HepG2 (cell line): ENCODE results near the gene CAND2. TPM values are rescaled to one million over a fixed set of nuclear protein-coding genes. Genes with fewer than 3 reads are reported as not detected.

Source experiments
- HDAC2 ChIP-seq: sonication (generic); formaldehyde crosslinking; IDR thresholded peaks from 2 replicates; pipeline ENCODE4 v1.4.0; 2020; ENCODE audit warnings: missing genetic modification reagents
- HINFP ChIP-seq: sonication (generic); formaldehyde crosslinking; IDR thresholded peaks from 2 replicates; pipeline ENCODE4 v1.4.0; 2020; ENCODE audit warnings: low read depth, mild to moderate bottlenecking, missing genetic modification reagents
- NR2C2 ChIP-seq: sonication (generic); formaldehyde crosslinking; IDR thresholded peaks from 2 replicates; pipeline ENCODE4 v1.4.0; 2020; ENCODE audit warnings: missing genetic modification reagents, mild to moderate bottlenecking, moderate library complexity, borderline replicate concordance
- TBL1XR1 ChIP-seq: fragments of 150-350 bp; IDR thresholded peaks from 2 replicates; pipeline ENCODE4 v1.6.1; 2014; ENCODE audit warnings: borderline replicate concordance, low read length; ENCODE audit not compliant: partially characterized antibody
- ZBTB46 ChIP-seq: sonication (generic); formaldehyde crosslinking; IDR thresholded peaks from 2 replicates; pipeline ENCODE4 v1.4.0; 2020; ENCODE audit warnings: mild to moderate bottlenecking, missing genetic modification reagents, borderline replicate concordance
- ZSCAN5A ChIP-seq: sonication (generic); formaldehyde crosslinking; IDR thresholded peaks from 2 replicates; pipeline ENCODE4 v1.8.0; 2022; ENCODE audit warnings: mild to moderate bottlenecking, missing genetic modification reagents, borderline replicate concordance
- polyA plus RNA-seq, 8 experiments: library from polyadenylated mRNA; depleted of rRNA in 3 of 8; stranded (reverse) in 7 of 8; unstranded in 1 of 8; fragments of >200 nt; fragmentation: Illumina TruSeq in 4 of 8; extraction: Trizol in 4 of 8; gene quantifications; 2 replicates each; pipeline versions ENCODE4 v1.2.1 to v1.2.3, GENCODE V29; 2011 to 2016; ENCODE audit warnings: low read depth in 4 of 8, missing spikeins in 1 of 8, mixed read lengths in 1 of 8; ENCODE audit not compliant: insufficient read depth in 1 of 8
- total RNA-seq, 5 experiments: library from RNA; depleted of rRNA; stranded (reverse); fragments of >200 nt; fragmentation: Illumina TruSeq; extraction: Trizol; gene quantifications; 2 replicates each; pipeline ENCODE4 v1.2.3, GENCODE V29; 2016; ENCODE audit warnings: low read depth in 1 of 5
- TF ChIP-seq, protein P1 (sequence below): sonication (generic); formaldehyde crosslinking; IDR thresholded peaks from 2 replicates; pipeline ENCODE4 v1.4.0; 2020; ENCODE audit warnings: missing genetic modification reagents

Gene CAND2
- total and polyA plus RNA-seq, 2 of the 13 experiments (the other 11 are each of a cell fraction or from before 2014, with no cell fraction given): 0.01 TPM; not detected in 1

GRCh38 chr3:12809435-12809834 lies 13.0 kb downstream of the CAND2 start (continued):
- TF ChIP-seq ZSCAN5A (no peak), HDAC2 (CRISPR knock-in tag) (no peak), NR2C2 (CRISPR knock-in tag) (no peak), ZBTB46 (no peak), HINFP (CRISPR knock-in tag) (no peak), TBL1XR1 (no peak)
- TF ChIP-seq, protein P1, sequence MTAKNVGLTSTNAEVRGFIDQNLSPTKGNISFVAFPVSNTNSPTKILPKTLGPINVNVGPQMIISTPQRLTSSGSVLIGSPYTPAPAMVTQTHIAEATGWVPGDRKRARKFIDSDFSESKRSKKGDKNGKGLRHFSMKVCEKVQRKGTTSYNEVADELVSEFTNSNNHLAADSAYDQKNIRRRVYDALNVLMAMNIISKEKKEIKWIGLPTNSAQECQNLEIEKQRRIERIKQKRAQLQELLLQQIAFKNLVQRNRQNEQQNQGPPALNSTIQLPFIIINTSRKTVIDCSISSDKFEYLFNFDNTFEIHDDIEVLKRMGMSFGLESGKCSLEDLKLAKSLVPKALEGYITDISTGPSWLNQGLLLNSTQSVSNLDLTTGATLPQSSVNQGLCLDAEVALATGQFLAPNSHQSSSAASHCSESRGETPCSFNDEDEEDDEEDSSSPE (CRISPR knock-in tag): no peak
